Measurements from ENCODE around the gene CLTB.
"Not testable (repeated sequence)": the region's sequence is repeated elsewhere in the genome, so short reads cannot be mapped to it uniquely, and the experiment has no call there.

CLTB gene

DNA sequence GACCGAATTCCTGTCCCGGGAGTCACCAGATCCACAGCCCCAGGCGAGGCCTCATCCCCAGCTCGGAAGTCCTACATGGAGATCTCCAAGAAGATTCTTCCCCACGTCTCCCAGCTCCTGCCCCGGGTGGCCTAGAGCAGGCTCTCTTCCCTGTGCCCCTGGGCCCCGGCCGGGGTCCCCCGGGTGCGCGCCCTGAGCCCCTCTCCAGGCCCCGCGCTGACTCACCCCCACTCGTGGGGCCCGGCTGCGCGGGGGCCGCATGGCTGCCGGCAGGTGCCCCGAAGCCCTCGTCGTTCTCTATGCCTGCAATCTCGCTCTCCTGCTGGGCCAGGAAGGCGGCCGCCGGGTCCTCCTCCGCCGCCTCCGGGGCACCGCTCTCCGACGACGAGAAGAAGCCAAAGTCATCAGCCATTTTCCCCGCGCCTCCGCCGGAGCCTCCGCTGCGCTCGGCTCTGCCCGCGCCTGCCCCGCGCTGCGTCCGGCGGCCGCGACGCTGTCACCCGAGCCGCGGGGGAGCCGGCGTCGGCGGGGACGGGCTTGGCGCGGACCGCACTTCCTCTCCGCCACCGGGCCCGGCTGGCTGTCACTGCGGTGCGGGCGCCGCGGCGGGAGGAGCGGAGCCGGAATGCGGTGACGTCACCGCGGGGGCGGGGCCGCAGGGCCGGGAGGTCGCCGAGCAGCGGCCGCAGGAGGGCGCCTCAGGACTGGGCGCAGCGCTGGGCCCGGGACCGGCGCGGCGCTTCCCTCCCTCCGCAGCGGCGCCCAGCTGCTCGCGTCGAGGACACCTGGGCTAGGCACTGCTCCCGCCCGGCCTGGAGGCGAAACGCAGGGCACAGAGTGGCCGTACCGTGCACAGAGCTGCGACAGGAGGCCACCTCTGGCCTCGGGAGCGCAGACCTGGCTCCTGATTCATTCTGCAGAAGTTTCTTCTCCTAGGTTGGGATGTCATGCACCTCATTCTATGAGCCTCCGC lies at the start of gene CLTB:
Gene CLTB, minus strand, starts transcription at position 588 of the 973 bp plus-strand sequence. Its CDS starts 176 bp downstream, at position 412.
- peak; percentile 36 to 96 (median 81) for DNase-seq

DNA sequence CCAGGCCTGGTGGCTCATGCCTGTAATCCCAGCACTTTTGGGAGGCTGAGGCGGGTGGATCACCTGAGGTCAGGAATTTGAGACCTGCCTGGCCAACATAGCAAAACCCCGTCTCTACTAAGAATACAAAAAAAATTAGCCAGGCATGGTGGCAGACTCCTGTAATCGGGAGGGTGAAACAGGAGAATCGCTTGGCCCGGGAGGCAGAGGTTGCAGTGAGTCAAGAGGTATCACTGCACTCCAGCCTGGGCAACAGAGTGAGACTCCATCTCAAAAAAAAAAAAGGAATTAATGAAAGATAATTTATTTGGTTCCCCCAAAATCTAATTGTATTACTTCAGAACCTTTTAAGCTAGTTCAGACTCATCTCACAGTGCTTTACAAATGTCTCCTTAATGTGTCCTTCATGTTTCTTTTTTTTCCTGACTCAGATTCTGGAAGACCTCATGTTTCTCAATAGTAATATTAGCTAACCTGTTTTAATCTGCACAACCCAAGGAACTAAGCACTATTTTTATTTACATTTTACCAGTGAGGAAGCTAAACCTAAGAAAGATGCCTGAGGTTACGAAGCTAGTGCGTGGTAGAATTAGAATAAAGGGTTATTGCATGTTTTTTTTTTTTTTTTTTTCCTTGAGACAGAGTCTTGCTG lies 46.9 kb upstream of the CLTB start:
- DNase-seq = no peak

GRCh38 chr5:176461349-176461748 lies 45.0 kb upstream of the CLTB start:
- no peak for DNase-seq

- no peak for DNase-seq
Measured at GRCh38 chr5:176458904-176459561, 42.7 kb upstream of the CLTB start.

GRCh38 chr5:176454724-176455394 lies 38.5 kb upstream of the CLTB start:
- DNase-seq = no peak

- DNase-seq = no peak
Measured at GRCh38 chr5:176450077-176450476, 33.7 kb upstream of the CLTB start.

GRCh38 chr5:176447978-176448608 lies 31.8 kb upstream of the CLTB start, which contains the start of gene FAF2:
TSS of gene FAF2 (plus strand) at chr5:176448385. CDS start at chr5:176448408, 23 bp downstream.
- peak; percentile 75 to 99 (median 94) for DNase-seq

DNA sequence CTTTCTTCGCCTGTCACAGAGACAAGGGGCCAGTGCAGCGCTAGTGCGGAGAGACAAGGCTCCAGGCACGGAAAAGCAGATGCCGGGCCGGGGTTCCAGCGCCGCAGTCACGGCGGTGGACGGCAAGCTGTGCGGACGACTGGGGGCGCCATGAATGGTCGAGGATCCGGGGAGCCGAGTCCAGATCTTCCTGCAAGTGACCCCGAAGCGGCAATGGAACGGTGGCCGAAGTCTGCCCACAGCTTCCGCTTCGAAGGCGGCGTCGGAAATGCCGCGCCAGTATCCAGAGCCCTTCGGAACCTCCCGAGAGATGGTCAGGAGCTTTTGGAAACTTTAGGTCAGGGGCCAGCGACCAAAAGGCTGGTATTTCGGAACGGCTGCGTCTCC lies 31.2 kb upstream of the CLTB start:
- DNase-seq = peak in 35 of 51 donors; percentile 15 to 91 (median 72)

GRCh38 chr5:176446884-176447590 lies 30.7 kb upstream of the CLTB start:
- peak in 15 of 51 donors; percentile 7 to 63 (median 25) for DNase-seq

DNA sequence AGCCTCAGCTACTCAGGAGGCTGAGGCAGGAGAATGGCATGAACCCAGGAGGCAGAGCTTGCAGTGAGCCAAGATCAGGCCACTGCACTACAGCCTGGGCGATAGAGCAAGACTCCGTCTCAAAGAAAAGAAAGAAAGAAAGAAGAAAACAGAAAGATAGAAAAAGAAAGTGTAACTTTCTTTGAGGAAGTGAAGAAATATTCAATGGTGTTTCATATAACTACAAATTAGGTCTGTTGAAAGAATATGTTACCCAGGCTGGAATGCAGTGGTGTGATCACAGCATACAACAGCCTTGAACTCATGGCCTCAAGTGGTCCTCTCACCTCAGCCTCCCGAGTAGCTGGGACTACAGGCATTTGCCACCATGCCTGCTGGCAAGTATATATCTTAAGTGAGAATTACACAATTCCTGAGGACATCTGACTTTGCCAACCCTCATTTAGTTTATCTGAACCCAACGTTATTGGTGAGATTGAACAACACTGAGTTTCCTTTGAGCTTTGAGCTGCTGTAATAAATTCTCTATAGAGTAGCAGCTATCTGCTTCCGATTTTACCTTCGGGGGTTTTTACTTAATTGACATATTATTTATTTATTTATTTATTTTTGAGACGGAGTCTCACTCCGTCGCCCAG lies 29.8 kb upstream of the CLTB start:
- no peak for DNase-seq

GRCh38 chr5:176444742-176445141 lies 28.4 kb upstream of the CLTB start:
- DNase-seq = no peak

GRCh38 chr5:176442911-176443310 lies 26.6 kb upstream of the CLTB start:
- not testable (repeated sequence) for DNase-seq

GRCh38 chr5:176441921-176442323 lies 25.6 kb upstream of the CLTB start:
- no peak for DNase-seq

DNA sequence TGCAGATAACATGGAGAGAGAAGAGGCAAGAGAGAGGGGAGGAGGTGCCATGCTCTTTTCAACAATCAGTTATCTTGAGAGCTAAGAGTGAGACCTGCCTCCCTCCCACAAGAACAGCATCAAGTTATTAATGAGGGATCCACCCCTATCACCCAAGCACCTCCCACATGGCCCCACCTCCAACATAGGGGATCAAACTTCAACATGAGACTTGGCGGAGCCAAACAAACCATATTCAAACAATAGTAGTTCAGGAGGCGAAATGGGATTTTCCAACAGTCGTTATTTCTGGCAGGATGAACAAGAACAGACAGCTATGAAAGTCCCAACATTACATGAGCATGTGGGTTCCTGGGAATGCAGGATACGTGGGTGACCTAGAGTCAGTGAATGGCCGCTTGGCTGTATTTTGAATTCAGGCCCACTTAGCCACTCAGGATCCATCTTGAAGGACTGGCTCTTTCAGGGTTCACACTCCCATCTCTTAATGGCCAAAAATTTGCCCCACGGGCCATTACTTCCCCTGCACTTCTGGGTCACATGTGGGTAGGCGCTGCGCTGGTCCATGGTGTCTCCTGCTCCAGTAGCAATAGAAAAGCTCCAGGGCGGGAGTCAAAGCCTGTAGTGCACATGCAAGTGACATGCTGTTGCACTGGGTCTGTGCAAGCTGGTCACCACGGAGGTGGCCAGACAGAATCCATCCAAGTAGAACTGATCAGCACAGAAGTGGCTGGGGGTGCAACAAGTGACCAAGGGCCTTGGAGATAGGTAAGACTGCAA lies 24.8 kb upstream of the CLTB start:
- no peak for DNase-seq

DNA sequence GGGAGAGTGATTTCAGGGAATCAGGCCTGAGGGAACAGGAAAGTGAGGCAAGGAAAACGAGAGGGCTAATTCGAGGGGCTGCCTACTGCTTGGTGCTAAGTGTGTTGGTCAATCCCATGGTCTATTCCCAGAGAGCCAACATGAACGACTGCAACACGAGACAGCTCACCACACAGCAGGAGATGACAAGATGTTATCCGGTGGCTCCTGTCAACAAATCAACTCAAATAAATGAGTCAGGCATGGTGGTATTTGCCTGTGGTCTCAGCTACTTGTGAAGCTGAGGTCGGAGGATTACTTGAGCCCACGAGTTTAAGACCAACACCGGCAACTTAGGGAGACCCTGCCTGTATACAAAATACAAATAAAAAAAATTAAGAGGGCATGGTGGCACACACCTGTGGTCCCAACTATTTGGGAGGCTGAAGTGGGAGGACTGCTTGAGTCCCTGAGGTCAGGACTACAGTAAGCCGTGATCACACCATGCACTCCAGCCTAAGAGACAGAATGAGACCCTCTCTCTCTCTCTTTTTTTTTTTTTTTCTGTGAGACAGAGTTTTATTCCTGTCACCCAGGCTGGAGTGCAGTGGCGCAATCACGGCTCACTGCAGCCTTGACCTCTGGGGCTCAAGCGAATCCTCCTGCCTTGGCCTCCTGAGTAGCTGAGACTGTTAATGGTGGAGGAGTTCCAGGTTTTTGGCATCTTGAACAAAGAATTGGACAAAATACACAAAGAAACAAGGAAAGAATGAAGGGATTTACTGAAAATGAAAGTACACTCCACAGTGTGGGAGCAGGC lies 22.8 kb upstream of the CLTB start:
- no peak for DNase-seq

- no peak for DNase-seq
Measured at GRCh38 chr5:176436656-176437055, 20.3 kb upstream of the CLTB start.

DNA sequence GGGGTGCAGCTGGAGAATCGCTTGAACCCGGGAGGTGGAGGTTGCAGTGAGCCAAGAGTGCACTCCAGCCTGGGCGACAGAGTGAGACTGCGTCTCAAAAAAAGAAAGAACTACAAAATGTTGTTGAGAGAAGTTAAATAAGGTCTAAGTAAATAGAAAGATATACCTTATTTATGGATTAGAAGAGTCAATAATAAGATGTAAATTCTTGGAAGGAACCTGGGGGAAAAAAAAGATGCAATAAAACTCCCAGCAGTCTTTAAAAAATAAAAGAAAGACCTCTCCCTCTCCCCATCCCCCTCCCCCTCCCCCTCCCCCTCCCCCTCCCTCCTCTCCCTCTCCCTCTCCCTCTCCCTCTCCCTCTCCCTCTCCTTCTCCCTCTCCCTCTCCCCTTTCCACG lies 16.4 kb upstream of the CLTB start:
- no peak for DNase-seq

- no peak for DNase-seq
Measured at GRCh38 chr5:176429972-176430371, 13.6 kb upstream of the CLTB start.
